ENCODE measurements around the gene SIM2. TPM values are rescaled to one million over a fixed set of nuclear protein-coding genes. Genes with fewer than 3 reads are reported as not detected.
A peak's percentile ranks its signal among the peaks of the same experiment; 100 is the strongest.

Gene SIM2
- total RNA-seq, 1 donor from 2014 or later, result 0.47 TPM

DNA sequence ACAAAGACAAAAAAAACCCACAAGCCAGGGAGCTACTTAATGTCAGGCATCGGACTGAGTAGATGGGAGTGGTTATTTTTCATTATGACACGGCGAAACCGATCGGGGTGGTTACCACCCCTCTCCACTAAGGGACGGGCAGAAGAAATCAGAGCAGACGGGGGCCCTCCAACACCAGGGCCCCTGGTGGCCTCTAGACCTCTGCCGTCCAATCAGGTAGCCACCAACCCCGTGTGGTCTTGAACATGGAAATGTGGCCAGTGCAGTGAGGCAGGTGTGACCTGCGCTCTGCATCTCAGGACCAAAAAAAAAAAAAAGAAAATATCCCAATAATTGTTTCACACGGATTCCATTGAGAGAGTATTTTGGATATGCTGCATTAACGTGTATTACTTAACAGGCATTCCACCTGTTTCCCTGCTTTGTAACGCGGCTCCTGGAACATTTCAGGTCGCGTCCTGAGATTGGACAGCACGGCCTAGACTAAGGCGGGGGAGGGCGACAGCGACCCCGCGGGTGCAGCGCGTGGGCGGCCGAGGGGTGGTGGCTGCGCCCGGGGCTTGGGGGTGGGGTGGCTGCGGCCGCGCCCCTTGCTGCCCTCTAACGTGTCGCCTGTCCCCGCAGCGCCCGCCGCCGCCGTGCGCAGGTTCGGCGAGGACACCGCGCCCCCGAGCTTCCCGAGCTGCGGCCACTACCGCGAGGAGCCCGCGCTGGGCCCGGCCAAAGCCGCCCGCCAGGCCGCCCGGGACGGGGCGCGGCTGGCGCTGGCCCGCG lies 48.3 kb downstream of the SIM2 start:
- peaks cover 11% of the 10 kb centered on the region for H3K4me1 Mint-ChIP-seq (ENCODE audit: low read depth)
- no peaks in the 10 kb centered on the region for H3K9me3 Mint-ChIP-seq
- DNase-seq (ENCODE audit: low spot score), result no peak
- peak overlapping the region; percentile 58 for H3K4me3 Mint-ChIP-seq
- intact Hi-C loops (cut with micrococcal nuclease), result loop anchor here (5.0 kb wide), 2 partner anchors 45 to 180 kb away; no protein-coding TSS in a partner anchor
- H3K27ac Mint-ChIP-seq, result no peak overlapping the region
- H3K36me3 Mint-ChIP-seq (ENCODE audit: low read depth), result no peaks in the 10 kb centered on the region
- peaks cover 46% of the 10 kb centered on the region for H3K27me3 Mint-ChIP-seq (ENCODE audit: insufficient read depth)

GRCh38 chr21:36747815-36748383 lies 49.0 kb downstream of the SIM2 start:
- H3K4me3 Mint-ChIP-seq, result no peak overlapping the region

DNA sequence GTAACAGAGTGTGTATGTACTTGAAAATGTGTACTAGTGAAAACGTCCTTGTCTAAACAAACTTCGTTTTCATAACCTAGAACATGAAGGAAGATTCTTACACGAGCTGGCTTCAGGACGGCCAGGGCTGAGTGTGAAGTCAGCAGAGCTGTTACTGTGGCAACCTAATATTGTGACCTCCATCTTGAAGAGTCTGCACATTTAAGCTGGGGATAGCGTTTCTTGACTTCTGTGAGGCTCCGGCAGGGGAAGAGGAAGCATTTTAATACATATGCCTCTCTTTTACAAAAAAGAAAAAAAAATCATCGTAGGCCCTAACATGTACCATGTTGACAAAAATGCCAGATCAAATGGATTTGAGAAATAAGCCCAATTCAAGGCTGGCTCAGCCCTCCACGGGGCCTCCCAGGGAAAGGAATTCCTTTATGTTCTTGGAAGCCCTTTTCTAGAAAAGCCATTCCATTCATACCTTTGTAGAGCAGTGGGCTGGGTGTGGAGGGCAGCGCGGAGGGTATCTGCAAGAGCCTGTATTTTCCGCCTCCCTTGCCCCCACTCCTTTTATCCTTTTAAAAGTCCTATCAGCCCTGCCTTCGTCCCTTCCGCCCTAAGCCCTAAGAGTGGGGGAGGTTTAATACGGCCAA lies 51.1 kb downstream of the SIM2 start:
- Mint-ChIP-seq H3K4me3 (no peak overlapping the region), H3K27ac (no peak overlapping the region), H3K4me1 (ENCODE audit: low read depth) (peaks cover 11% of the 10 kb centered on the region), H3K9me3 (no peaks in the 10 kb centered on the region), H3K36me3 (ENCODE audit: low read depth) (no peaks in the 10 kb centered on the region), H3K27me3 (ENCODE audit: insufficient read depth) (peaks cover 30% of the 10 kb centered on the region)
- DNase-seq (ENCODE audit: low spot score), result no peak
- intact Hi-C loops (cut with micrococcal nuclease), result loop anchor here (5.0 kb wide), 2 partner anchors 48 to 177 kb away; no protein-coding TSS in a partner anchor

More at GRCh38 chr21:36747815-36748383, 49.0 kb downstream of the SIM2 start:
- no peak for DNase-seq (ENCODE audit: low spot score)
- no peaks in the 10 kb centered on the region for H3K36me3 Mint-ChIP-seq (ENCODE audit: low read depth)
- H3K27ac Mint-ChIP-seq, result no peak overlapping the region
- peaks cover 11% of the 10 kb centered on the region for H3K4me1 Mint-ChIP-seq (ENCODE audit: low read depth)
- no peaks in the 10 kb centered on the region for H3K9me3 Mint-ChIP-seq
- peaks cover 41% of the 10 kb centered on the region for H3K27me3 Mint-ChIP-seq (ENCODE audit: insufficient read depth)
- intact Hi-C loops (cut with micrococcal nuclease), result loop anchor here (5.0 kb wide), 2 partner anchors 46 to 179 kb away; no protein-coding TSS in a partner anchor

DNA sequence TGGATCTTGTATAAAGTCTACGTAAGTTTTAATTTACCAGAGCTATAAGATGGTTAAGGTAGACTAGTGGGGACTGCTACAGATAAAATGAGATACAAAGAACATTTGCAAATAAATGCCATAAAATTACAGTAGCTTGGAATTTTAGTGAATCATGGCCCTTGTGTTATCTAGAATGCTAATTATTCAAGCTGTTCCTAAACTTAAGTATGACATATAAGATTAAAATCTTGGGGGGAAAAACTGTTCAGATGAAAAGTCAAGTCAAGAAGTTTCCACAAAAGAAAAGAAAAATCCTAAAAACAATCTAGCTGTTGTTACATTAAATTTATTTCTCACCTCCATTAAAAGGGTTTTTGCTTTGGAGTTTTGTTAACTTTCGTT lies 51.7 kb downstream of the SIM2 start:
- H3K4me3 Mint-ChIP-seq, result no peak overlapping the region
- no peak for DNase-seq (ENCODE audit: low spot score)
- H3K27ac Mint-ChIP-seq, result no peak overlapping the region
- H3K4me1 Mint-ChIP-seq (ENCODE audit: low read depth), result peaks cover 11% of the 10 kb centered on the region
- no peaks in the 10 kb centered on the region for H3K9me3 Mint-ChIP-seq
- H3K27me3 Mint-ChIP-seq (ENCODE audit: insufficient read depth), result peaks cover 28% of the 10 kb centered on the region
- intact Hi-C loops (cut with micrococcal nuclease), result no loop called here
- H3K36me3 Mint-ChIP-seq (ENCODE audit: low read depth), result no peaks in the 10 kb centered on the region

DNA sequence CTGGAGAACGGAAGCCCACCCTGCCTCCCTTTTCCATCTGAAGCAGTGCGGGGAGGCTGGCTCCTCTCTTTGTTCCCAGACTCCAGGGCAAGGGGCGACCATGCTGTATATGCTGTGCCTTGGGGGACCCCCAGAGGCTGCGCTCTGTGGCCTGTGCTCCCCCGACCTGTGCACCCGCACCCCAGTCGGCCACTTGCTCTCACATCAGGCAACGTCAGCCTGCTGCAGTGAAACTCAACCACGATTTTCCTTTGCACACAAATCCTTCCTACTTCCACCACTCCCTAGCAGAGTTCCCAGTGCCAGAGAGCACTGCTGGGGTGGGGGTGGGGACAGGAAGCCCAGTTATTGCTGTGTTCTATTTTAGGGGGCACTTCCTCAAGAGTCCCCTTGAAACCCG lies 52.5 kb downstream of the SIM2 start:
- no peak overlapping the region for H3K4me3 Mint-ChIP-seq
- H3K27ac Mint-ChIP-seq, result no peak overlapping the region

DNA sequence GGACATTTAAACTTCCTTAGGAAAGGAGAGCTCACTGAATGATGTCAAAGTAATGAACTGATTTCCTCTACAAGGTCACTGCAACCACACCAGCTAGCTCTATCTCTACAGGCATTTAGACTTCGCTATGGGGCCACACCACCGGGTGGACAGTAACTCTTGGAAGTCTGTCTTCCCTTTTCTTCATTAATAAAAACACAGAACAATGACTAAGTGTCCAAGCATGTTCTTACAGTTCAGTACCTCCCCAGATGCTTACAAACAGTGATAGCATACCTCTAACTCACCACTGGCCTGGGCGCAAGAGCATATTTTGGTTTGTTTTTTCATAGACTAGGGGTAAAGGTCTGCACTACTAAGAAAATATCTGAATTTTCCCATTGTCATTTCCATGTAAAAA lies 54.6 kb downstream of the SIM2 start:
- H3K4me1 Mint-ChIP-seq (ENCODE audit: low read depth), result peaks cover 3% of the 10 kb centered on the region
- intact Hi-C loops (cut with micrococcal nuclease), result no loop called here
- no peak for DNase-seq (ENCODE audit: low spot score)
- no peaks in the 10 kb centered on the region for H3K9me3 Mint-ChIP-seq
- H3K27ac Mint-ChIP-seq, result no peak overlapping the region
- peaks cover 12% of the 10 kb centered on the region for H3K27me3 Mint-ChIP-seq (ENCODE audit: insufficient read depth)
- no peaks in the 10 kb centered on the region for H3K36me3 Mint-ChIP-seq (ENCODE audit: low read depth)
- H3K4me3 Mint-ChIP-seq, result no peak overlapping the region

More for the DNA sequence above, 52.5 kb downstream of the SIM2 start:
- Mint-ChIP-seq H3K4me1 (ENCODE audit: low read depth) (peaks cover 10% of the 10 kb centered on the region), H3K9me3 (no peaks in the 10 kb centered on the region), H3K36me3 (ENCODE audit: low read depth) (no peaks in the 10 kb centered on the region), H3K27me3 (ENCODE audit: insufficient read depth) (peaks cover 25% of the 10 kb centered on the region)
- intact Hi-C loops (cut with micrococcal nuclease), result no loop called here
- no peak for DNase-seq (ENCODE audit: low spot score)

DNA sequence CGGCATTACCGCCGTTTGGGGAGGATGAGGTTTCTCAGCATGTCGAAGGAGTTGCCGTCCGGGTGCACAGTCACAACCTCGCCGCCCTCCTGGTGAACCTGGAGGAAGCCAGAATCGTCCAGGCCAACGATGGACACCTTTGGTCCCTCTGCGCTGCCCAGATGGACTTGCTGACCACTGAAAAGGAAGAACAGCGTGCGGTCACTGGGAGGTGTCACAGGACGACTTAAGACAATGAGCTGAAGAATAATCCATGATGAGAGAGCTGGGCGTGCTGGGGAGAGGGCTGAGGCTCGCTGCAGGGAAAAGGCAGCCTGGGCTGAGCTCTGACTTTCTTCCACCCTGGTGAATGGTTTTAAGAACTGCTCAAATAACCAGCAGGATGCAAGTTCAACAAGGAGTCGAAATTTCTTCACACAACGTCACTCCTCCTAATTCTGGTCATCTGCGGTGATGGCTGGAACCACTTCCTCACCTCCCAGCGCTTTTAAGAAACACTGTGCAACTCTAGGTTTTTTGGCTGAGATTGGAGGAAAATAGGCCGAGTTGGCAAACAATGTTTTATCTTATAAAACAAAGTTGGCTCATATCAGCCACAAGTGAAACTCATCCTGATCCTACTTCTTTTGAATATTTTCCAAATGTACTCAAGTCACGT lies 55.5 kb downstream of the SIM2 start:
- Mint-ChIP-seq H3K4me3 (no peak overlapping the region), H3K27ac (no peak overlapping the region)
- intact Hi-C loops (cut with micrococcal nuclease), result no loop called here

GRCh38 chr21:36756527-36756926 lies 57.6 kb downstream of the SIM2 start:
- no peak overlapping the region for H3K27ac Mint-ChIP-seq
- no peaks in the 10 kb centered on the region for H3K9me3 Mint-ChIP-seq
- H3K4me1 Mint-ChIP-seq (ENCODE audit: low read depth), result no peaks in the 10 kb centered on the region
- intact Hi-C loops (cut with micrococcal nuclease), result no loop called here
- H3K36me3 Mint-ChIP-seq (ENCODE audit: low read depth), result no peaks in the 10 kb centered on the region
- no peak overlapping the region for H3K4me3 Mint-ChIP-seq
- no peak for DNase-seq (ENCODE audit: low spot score)
- no peaks in the 10 kb centered on the region for H3K27me3 Mint-ChIP-seq (ENCODE audit: insufficient read depth)

More for the DNA sequence above, 55.5 kb downstream of the SIM2 start:
- no peak for DNase-seq (ENCODE audit: low spot score)
- H3K36me3 Mint-ChIP-seq (ENCODE audit: low read depth), result no peaks in the 10 kb centered on the region
- H3K9me3 Mint-ChIP-seq, result no peaks in the 10 kb centered on the region
- peaks cover 4% of the 10 kb centered on the region for H3K27me3 Mint-ChIP-seq (ENCODE audit: insufficient read depth)
- H3K4me1 Mint-ChIP-seq (ENCODE audit: low read depth), result no peaks in the 10 kb centered on the region

DNA sequence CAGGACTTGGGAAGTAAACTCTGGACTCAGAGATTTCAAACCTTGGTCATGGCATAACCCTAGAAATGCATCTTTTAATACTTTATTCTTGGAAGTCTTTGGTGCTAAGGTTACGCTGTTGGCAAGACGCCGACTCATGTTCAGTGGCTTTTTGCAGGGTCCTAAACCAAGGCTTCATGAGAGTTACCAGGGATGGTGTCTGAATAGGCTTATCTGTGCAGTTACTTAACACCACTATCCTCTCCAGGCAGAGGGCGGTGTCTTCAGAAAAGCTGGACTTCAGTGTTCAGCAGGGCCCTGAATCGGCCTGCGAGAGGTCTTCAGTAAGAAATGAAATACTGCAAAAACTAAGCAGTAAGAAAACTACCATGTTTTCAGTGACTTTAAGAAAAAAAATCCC lies 58.3 kb downstream of the SIM2 start:
- Mint-ChIP-seq H3K27ac (no peak overlapping the region), H3K36me3 (ENCODE audit: low read depth) (no peaks in the 10 kb centered on the region), H3K9me3 (no peaks in the 10 kb centered on the region), H3K4me3 (no peak overlapping the region), H3K27me3 (ENCODE audit: insufficient read depth) (no peaks in the 10 kb centered on the region), H3K4me1 (ENCODE audit: low read depth) (no peaks in the 10 kb centered on the region)
- intact Hi-C loops (cut with micrococcal nuclease), result no loop called here
- no peak for DNase-seq (ENCODE audit: low spot score)

DNA sequence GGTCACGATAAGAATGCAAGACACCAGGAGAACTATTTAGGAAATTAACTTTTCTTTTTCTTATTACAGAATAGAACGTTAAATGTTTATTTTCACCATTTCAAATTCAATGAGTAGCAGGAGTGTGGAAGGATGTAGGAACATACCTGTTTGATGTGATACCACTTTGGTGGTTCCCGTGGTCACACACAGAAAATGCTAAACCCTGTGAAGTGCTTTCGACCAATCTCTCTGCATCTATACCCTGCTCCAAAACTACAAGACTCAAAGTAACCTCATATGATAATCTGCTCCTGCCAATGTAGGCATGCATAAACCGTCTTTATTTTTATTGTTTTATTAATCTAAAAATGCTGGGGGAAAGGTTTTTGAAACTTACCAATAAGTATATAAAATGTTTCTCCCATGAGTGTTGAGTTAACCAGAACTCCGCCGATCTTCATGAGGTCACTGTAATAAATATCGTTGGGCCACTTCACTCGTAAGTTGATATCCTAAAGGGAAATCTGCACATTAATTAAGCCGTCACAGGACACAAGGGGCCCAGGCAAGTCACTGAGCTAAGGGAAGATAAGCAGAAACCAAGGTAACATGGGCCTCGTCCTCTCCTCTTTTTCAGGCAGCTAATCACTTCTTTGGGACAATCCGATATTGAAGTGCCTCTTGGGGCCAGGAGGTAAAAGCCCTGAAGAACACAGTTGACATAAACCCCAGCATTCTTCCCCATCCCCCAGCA lies 60.6 kb downstream of the SIM2 start:
- DNase-seq (ENCODE audit: low spot score), result no peak
- Mint-ChIP-seq H3K4me3 (no peak overlapping the region), H3K4me1 (ENCODE audit: low read depth) (no peaks in the 10 kb centered on the region), H3K36me3 (ENCODE audit: low read depth) (no peaks in the 10 kb centered on the region), H3K9me3 (no peaks in the 10 kb centered on the region), H3K27me3 (ENCODE audit: insufficient read depth) (no peaks in the 10 kb centered on the region), H3K27ac (no peak overlapping the region)
- intact Hi-C loops (cut with micrococcal nuclease), result no loop called here

DNA sequence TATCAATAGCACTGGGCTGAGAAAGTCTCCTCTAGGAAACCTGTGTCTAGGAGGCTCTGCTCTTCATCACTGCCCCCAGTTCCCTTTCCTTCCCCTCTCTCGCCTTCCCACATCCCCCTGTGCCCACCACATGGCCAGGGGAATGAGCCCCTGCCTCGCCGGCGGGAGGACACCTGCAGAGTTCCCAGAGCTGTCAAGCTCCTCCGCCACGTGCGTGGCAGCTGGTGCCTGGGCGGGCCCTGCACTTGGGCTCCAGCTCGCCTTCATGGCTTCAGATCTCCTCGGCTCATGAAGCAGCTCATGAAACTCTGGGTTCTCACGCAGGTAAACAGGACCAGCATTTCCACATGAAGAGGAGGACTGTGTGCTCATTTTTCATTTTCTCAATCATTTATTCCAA lies 62.8 kb downstream of the SIM2 start:
- Mint-ChIP-seq H3K4me1 (ENCODE audit: low read depth) (no peaks in the 10 kb centered on the region), H3K4me3 (no peak overlapping the region), H3K36me3 (ENCODE audit: low read depth) (no peaks in the 10 kb centered on the region), H3K27me3 (ENCODE audit: insufficient read depth) (no peaks in the 10 kb centered on the region), H3K9me3 (no peaks in the 10 kb centered on the region), H3K27ac (no peak overlapping the region)
- intact Hi-C loops (cut with micrococcal nuclease), result no loop called here
- DNase-seq (ENCODE audit: low spot score), result no peak

- H3K9me3 Mint-ChIP-seq, result no peaks in the 10 kb centered on the region
- no peak overlapping the region for H3K4me3 Mint-ChIP-seq
- intact Hi-C loops (cut with micrococcal nuclease), result no loop called here
- H3K27ac Mint-ChIP-seq, result no peak overlapping the region
- DNase-seq (ENCODE audit: low spot score), result no peak
- no peaks in the 10 kb centered on the region for H3K27me3 Mint-ChIP-seq (ENCODE audit: insufficient read depth)
- H3K4me1 Mint-ChIP-seq (ENCODE audit: low read depth), result no peaks in the 10 kb centered on the region
- H3K36me3 Mint-ChIP-seq (ENCODE audit: low read depth), result no peaks in the 10 kb centered on the region
Measured at GRCh38 chr21:36762642-36763041, 63.7 kb downstream of the SIM2 start.
